ENCODE measurements around the gene LRRC71. TPM values are rescaled to one million over a fixed set of nuclear protein-coding genes. Genes with fewer than 3 reads are reported as not detected.

Gene LRRC71
- total and polyA plus RNA-seq, 10 of the 15 experiments (the other 5 are each of a cell fraction or from before 2014, with no cell fraction given) = not detected

GRCh38 chr1:156931211-156931952 lies 10.9 kb downstream of the LRRC71 start:
- Histone ChIP-seq H3K79me2 (ENCODE audit: control insufficient read depth, insufficient read depth, low read length) (no peaks in the 10 kb centered on the region), H3K9ac (ENCODE audit: control insufficient read depth, insufficient read depth, low read length) (no peak overlapping the region), H3K27ac (ENCODE audit: control insufficient read depth, insufficient read depth) (no peak overlapping the region), H3K9me3 (replicated peaks; ENCODE audit: control insufficient read depth, insufficient read depth, low read length) (no peaks in the 10 kb centered on the region), H2AFZ (ENCODE audit: control insufficient read depth, low read depth, low read length) (no peak overlapping the region), H4K20me1 (ENCODE audit: control insufficient read depth, insufficient read depth) (no peaks in the 10 kb centered on the region), H3K27me3 (replicated peaks in 1 of 2; ENCODE audit: control insufficient read depth in 2 of 2, insufficient read depth in 2 of 2, low read length in 1 of 2) (peaks cover 2 to 8% of the 10 kb centered on the region in 2 experiments), H3K4me1 (ENCODE audit: control insufficient read depth, insufficient read depth, low read length) (no peaks in the 10 kb centered on the region), H3K4me2 (ENCODE audit: control insufficient read depth, insufficient read depth) (no peak overlapping the region), H3K4me3 (no peak overlapping the region), H3K36me3 (ENCODE audit: control insufficient read depth in 2 of 2, insufficient read depth in 2 of 2, low read length in 1 of 2) (no peaks in the 10 kb centered on the region; a peak in 1 of 4 replicates)
- POLR2A ChIA-PET = no interaction called here
- CTCF ChIA-PET = interaction anchor here (1.2 kb wide), 2 partner anchors 14 to 143 kb away, joined by 3 read pairs; no protein-coding TSS in a partner anchor
- RAD21 ChIA-PET (ENCODE audit: unreplicated experiment) = interaction anchor here (1.9 kb wide), 1 partner anchor 143 kb away, joined by 8 read pairs; no protein-coding TSS in a partner anchor
- no peak for TF ChIP-seq NBN (IDR thresholded peaks at IDR 0.05)
- TF ChIP-seq ZBED1 (IDR thresholded peaks at IDR 0.05; ENCODE audit: borderline replicate concordance) = no peak
- TF ChIP-seq RCOR1 (conservative IDR thresholded peaks at IDR 0.05; ENCODE audit: low read depth, low read length) = no peak
- no peak for TF ChIP-seq BRCA1 (IDR thresholded peaks at IDR 0.05; ENCODE audit: low read depth, low read length)
- TF ChIP-seq MAX (IDR thresholded peaks at IDR 0.05; ENCODE audit: low read depth, low read length) = no peak
- TF ChIP-seq FOXM1 (IDR thresholded peaks at IDR 0.05; ENCODE audit: low read depth, low read length) = no peak
- no peak for TF ChIP-seq ZBTB11 (CRISPR knock-in tag; IDR thresholded peaks at IDR 0.05)
- TF ChIP-seq, protein P1, sequence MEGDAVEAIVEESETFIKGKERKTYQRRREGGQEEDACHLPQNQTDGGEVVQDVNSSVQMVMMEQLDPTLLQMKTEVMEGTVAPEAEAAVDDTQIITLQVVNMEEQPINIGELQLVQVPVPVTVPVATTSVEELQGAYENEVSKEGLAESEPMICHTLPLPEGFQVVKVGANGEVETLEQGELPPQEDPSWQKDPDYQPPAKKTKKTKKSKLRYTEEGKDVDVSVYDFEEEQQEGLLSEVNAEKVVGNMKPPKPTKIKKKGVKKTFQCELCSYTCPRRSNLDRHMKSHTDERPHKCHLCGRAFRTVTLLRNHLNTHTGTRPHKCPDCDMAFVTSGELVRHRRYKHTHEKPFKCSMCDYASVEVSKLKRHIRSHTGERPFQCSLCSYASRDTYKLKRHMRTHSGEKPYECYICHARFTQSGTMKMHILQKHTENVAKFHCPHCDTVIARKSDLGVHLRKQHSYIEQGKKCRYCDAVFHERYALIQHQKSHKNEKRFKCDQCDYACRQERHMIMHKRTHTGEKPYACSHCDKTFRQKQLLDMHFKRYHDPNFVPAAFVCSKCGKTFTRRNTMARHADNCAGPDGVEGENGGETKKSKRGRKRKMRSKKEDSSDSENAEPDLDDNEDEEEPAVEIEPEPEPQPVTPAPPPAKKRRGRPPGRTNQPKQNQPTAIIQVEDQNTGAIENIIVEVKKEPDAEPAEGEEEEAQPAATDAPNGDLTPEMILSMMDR (IDR thresholded peaks at IDR 0.05 in 2 of 3, conservative IDR thresholded peaks at IDR 0.05 in 1 of 3; ENCODE audit: control insufficient read depth in 2 of 3, extremely low read depth in 1 of 3, insufficient read depth in 1 of 3, low read depth in 3 of 3, low read length in 3 of 3) = no peak
- TF ChIP-seq STAT3 (IDR thresholded peaks at IDR 0.05; ENCODE audit: low read depth, low read length) = no peak
- TF ChIP-seq ASH2L (IDR thresholded peaks at IDR 0.05; ENCODE audit: borderline replicate concordance, low read depth) = no peak
- TF ChIP-seq IKZF2 (IDR thresholded peaks at IDR 0.05) = no peak
- no peak for TF ChIP-seq TARDBP (IDR thresholded peaks at IDR 0.05; ENCODE audit: borderline replicate concordance)
- no peak for TF ChIP-seq GATAD2B (conservative IDR thresholded peaks at IDR 0.05; ENCODE audit: low read depth)
- no peak for TF ChIP-seq HDAC2 (IDR thresholded peaks at IDR 0.05)
- TF ChIP-seq SREBF2 (IDR thresholded peaks at IDR 0.05; ENCODE audit: low read length) = no peak
- no peak for TF ChIP-seq SP1 (IDR thresholded peaks at IDR 0.05; ENCODE audit: low read depth, low read length)
- TF ChIP-seq ZBTB4 (CRISPR knock-in tag; IDR thresholded peaks at IDR 0.05) = no peak
- no peak for FAIRE-seq
- ATAC-seq = no peak
- DNase-seq (ENCODE audit: low read depth, low spot score) = no peak
- BruUV-seq (replicated peaks) = no TSS peak
- SMC1A ChIA-PET (ENCODE audit: uncharacterized antibody, unreplicated experiment) = interaction anchor here (0.7 to 1.3 kb wide), 3 partner anchors 17 to 242 kb away, joined by 3 read pairs; no protein-coding TSS in a partner anchor
- 49% methylated on average over 11 of the region's 11 CpGs for WGBS (ENCODE audit: insufficient coverage, insufficient replicate concordance, low lambda C conversion rate, missing lambda C conversion rate)
- intact Hi-C loops (cut with micrococcal nuclease; ENCODE audit: unreplicated experiment) = no loop called here
- in situ Hi-C loops (cut with MboI) = no loop called here

Measured in GM12878 (cell line).